ENCODE measurements around the gene KLRC4.
"Not testable (repeated sequence)": the region's sequence is repeated elsewhere in the genome, so short reads cannot be mapped to it uniquely, and the experiment has no call there.

Gene KLRC4

GRCh38 chr12:10369557-10370415 is 39.8 kb downstream of the KLRC4 start:
- in situ Hi-C loops (cut with MboI; ENCODE audit: low sequenced_read_pairs) = no loop called here
- H3K27me3 ChIP-seq (ENCODE audit: low read depth) = no peaks in the 10 kb centered on the region
- no peak for DNase-seq (ENCODE audit: low spot score in 2 of 2)

GRCh38 chr12:10368206-10369171 is 41.1 kb downstream of the KLRC4 start:
- H3K4me3 ChIP-seq = no peak overlapping the region
- peaks cover 19% of the 10 kb centered on the region for H3K4me1 ChIP-seq
- H3K36me3 ChIP-seq (replicated peaks) = no peaks in the 10 kb centered on the region
- no peak for DNase-seq (ENCODE audit: low spot score in 2 of 2)
- in situ Hi-C loops (cut with MboI; ENCODE audit: low sequenced_read_pairs) = no loop called here
- H3K27me3 ChIP-seq (ENCODE audit: low read depth) = no peaks in the 10 kb centered on the region
- no peaks in the 10 kb centered on the region for H3K9me3 ChIP-seq

More at GRCh38 chr12:10369557-10370415, 39.8 kb downstream of the KLRC4 start:
- Histone ChIP-seq H3K36me3 (replicated peaks) (no peaks in the 10 kb centered on the region), H3K4me3 (no peak overlapping the region), H3K9me3 (no peaks in the 10 kb centered on the region), H3K4me1 (peaks cover 10% of the 10 kb centered on the region)

DNA sequence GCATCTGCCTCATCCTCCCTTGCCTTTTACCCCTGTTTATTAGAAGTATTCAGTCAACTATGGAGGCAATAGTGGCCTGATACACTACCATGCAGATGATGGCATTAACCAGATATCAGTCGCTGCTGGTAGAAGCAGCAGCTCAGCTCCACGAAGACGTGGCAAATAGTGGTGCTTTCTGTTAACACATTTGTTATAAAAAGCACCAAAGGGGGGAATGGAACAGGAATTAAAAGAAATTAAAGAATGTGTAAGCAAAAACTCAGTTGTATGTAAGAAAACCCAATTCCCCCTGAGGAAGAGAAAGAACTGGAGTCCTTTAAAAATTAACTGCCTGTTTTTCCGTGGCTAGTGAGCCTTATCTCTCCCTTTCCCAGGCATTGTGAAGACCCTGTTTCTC is 41.8 kb downstream of the KLRC4 start:
- H3K27me3 ChIP-seq (ENCODE audit: low read depth) = not testable (repeated sequence)

GRCh38 chr12:10366875-10367274 is 42.7 kb downstream of the KLRC4 start:
- Histone ChIP-seq H3K36me3 (replicated peaks) (no peaks in the 10 kb centered on the region), H3K27me3 (ENCODE audit: low read depth) (no peaks in the 10 kb centered on the region), H3K4me1 (peaks cover 31% of the 10 kb centered on the region), H3K4me3 (no peak overlapping the region), H3K9me3 (no peaks in the 10 kb centered on the region)
- DNase-seq (ENCODE audit: low spot score in 2 of 2) = no peak
- in situ Hi-C loops (cut with MboI; ENCODE audit: low sequenced_read_pairs) = no loop called here

More for the DNA sequence above, 41.8 kb downstream of the KLRC4 start:
- peaks cover 24% of the 10 kb centered on the region for H3K4me1 ChIP-seq
- DNase-seq (ENCODE audit: low spot score in 2 of 2); H3K9me3 ChIP-seq; H3K36me3 ChIP-seq (replicated peaks); H3K4me3 ChIP-seq; in situ Hi-C loops (cut with MboI; ENCODE audit: low sequenced_read_pairs): not testable (repeated sequence)

DNA sequence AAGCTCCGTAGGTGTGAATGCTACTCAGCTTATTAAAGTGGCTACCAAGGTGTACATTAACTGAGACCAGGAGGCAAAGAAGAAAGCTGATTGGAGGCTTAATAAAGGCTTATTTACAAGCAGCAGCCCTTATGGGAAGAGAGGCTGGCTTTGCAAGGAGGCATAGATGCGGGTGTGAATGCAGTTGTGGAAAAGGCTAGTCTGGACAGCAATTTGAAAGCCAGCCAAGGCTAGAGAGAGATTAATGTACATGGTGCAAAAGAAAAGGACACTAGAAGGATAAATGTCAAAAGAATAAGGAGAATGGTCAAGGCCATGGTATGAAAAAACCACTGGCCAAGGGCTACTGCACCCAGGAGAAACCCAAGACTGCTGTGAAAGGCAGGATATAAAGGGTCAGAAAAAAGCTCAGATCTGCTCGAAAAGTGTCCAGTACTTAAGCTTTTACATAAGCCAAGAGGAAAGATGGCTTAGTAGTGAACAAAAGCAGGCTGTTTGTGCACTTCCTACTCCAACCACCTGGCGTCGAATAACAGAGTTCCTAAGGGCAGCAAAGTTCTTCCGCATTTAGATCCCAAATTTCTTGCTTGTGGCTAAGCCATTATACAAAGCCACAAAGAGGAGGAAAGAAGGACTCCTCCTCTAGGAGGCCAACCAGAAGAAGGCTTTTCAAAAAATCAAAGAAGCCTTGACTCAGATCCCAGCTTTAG is 43.7 kb downstream of the KLRC4 start:
- DNase-seq (ENCODE audit: low spot score in 2 of 2) = peak in 1 of 2 experiments; percentile 17
- H3K4me3 ChIP-seq = peak overlapping the region; percentile 33
- no peaks in the 10 kb centered on the region for H3K27me3 ChIP-seq (ENCODE audit: low read depth)
- no peaks in the 10 kb centered on the region for H3K9me3 ChIP-seq
- peaks cover 41% of the 10 kb centered on the region for H3K4me1 ChIP-seq
- no peaks in the 10 kb centered on the region for H3K36me3 ChIP-seq (replicated peaks)
- in situ Hi-C loops (cut with MboI; ENCODE audit: low sequenced_read_pairs) = no loop called here

DNA sequence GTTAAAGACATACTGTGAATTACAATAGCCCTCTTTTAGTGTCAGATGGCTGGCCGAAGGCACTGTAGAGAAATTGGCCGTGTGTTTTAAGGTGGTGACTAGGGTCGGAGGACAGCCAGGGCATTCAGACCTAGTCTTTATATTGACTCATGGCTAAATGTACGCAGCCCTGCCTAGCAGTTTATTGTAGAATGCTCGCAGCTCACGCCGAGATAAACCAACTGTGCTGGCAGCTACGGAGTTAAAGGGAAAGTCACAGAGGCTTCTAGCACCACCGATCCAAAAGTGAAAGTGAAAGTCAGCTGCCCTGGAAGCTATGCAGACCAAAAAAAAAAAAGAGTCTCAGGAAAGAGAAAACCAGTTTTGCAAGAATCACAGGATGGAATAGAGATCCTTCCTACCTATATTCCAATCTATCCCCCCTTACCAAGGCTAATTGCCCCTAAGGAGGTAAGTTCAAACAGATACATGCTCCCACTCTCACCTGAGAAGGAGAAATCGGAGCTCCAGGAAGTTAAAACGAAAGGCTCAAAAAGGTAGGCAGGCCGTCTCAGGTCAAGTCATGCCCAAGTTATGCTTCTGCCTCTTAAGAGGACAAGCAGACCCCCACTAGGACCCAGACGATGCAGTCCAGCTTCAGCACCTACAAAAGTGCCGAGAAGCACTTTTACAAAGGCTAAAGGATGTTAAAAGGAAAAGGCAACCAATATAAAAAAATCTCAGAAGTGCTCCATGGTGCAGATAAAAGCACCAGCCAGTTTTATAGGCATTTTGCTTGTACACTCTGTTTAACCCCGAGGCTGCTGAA is 44.5 kb downstream of the KLRC4 start:
- H3K4me1 ChIP-seq = peaks cover 50% of the 10 kb centered on the region
- in situ Hi-C loops (cut with MboI; ENCODE audit: low sequenced_read_pairs) = no loop called here

DNA sequence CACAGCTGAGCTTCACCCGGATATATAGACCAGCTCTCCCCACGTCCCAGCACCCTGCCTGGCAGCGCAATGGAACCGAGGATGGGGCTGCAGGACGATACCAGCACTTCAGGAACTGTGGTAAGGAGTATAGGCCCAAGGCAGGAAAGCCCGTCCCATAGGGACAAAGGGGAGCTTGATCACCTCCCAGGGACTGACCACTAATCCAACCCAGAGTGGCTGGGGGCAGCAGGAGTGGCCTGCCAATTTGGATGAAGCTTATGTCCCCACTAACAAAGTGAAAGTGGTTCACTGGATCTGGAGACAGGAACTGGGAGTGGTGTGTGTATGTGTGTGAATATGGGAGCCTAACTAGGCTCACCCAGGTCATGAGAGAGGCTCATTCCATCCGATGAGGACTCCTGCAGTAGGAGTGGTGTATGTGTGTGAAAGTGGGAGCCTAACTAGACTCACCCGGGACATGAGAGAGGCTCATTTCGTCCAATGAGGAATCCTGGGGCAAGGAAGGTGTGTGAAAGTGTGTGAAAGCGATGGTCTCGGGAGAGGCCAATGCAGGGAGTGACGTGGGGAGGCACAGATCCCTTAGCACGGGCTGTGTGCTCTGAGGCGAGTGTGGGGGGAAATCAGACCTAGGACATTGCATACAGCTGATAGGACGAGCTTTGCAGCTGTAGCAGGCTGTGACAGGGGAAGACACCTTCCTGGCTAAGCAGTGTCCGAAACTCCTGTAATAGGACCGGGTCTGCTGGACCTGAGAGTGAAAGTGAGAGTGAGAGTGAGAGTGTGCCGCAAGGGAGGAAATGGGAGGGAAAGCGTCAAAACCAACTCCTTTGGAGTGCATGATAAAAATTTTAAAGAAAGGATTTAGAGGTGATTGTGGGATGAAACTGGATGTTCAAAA is 45.4 kb downstream of the KLRC4 start:
- DNase-seq (ENCODE audit: low spot score in 2 of 2) = peak; percentile 33 to 55
- Histone ChIP-seq H3K27me3 (ENCODE audit: low read depth) (no peaks in the 10 kb centered on the region), H3K9me3 (no peaks in the 10 kb centered on the region), H3K4me1 (peaks cover 53% of the 10 kb centered on the region), H3K36me3 (replicated peaks) (no peaks in the 10 kb centered on the region; the same call in 1 of the 2 replicates), H3K4me3 (peak overlapping the region; percentile 33)
- in situ Hi-C loops (cut with MboI; ENCODE audit: low sequenced_read_pairs) = no loop called here

More for the DNA sequence above, 44.5 kb downstream of the KLRC4 start:
- Histone ChIP-seq H3K4me3 (peak overlapping the region; percentile 33), H3K36me3 (replicated peaks) (no peaks in the 10 kb centered on the region; the same call in 1 of the 2 replicates), H3K9me3 (no peaks in the 10 kb centered on the region), H3K27me3 (ENCODE audit: low read depth) (no peaks in the 10 kb centered on the region)
- DNase-seq (ENCODE audit: low spot score in 2 of 2) = peak; percentile 69 to 75

GRCh38 chr12:10363658-10363913 is 46.0 kb downstream of the KLRC4 start:
- H3K36me3 ChIP-seq (replicated peaks) = no peaks in the 10 kb centered on the region; the same call in 1 of the 2 replicates
- H3K4me1 ChIP-seq = peaks cover 53% of the 10 kb centered on the region
- H3K9me3 ChIP-seq = no peaks in the 10 kb centered on the region
- H3K27me3 ChIP-seq (ENCODE audit: low read depth) = no peaks in the 10 kb centered on the region
- peak overlapping the region; percentile 33 for H3K4me3 ChIP-seq
- in situ Hi-C loops (cut with MboI; ENCODE audit: low sequenced_read_pairs) = no loop called here
- peak in 1 of 2 experiments; percentile 25 for DNase-seq (ENCODE audit: low spot score in 2 of 2)

- no peaks in the 10 kb centered on the region for H3K9me3 ChIP-seq
- H3K4me1 ChIP-seq = peaks cover 53% of the 10 kb centered on the region
- in situ Hi-C loops (cut with MboI; ENCODE audit: low sequenced_read_pairs) = no loop called here
- no peaks in the 10 kb centered on the region; the same call in 1 of the 2 replicates for H3K36me3 ChIP-seq (replicated peaks)
- H3K4me3 ChIP-seq = no peak overlapping the region
- peak in 1 of 2 experiments; percentile 39 for DNase-seq (ENCODE audit: low spot score in 2 of 2)
- H3K27me3 ChIP-seq (ENCODE audit: low read depth) = no peaks in the 10 kb centered on the region
These were observed 46.5 kb downstream of the KLRC4 start for GRCh38 chr12:10362828-10363657.

DNA sequence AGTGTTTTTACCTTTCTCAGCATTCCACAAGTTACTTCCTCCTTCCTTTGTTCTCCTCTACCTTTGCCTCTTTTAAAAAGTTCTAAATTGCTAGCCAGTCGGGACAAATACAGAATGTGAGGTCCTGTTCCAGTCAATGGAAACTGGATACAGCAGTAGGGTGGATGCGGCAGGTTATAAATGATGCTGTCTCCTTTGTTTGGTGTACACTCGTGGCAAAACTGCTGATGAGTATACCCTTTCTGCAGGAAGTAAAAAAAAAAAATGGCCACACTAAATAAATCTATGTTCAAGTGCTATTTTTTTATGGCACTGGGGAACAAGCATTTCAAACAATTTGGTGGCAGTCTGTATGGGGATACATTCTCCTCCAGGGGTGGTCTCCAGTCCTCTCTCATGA is 47.2 kb downstream of the KLRC4 start:
- in situ Hi-C loops (cut with MboI; ENCODE audit: low sequenced_read_pairs) = no loop called here
- H3K4me3 ChIP-seq = no peak overlapping the region
- no peak for DNase-seq (ENCODE audit: low spot score in 2 of 2)
- no peaks in the 10 kb centered on the region for H3K27me3 ChIP-seq (ENCODE audit: low read depth)
- no peaks in the 10 kb centered on the region; the same call in 1 of the 2 replicates for H3K9me3 ChIP-seq
- H3K4me1 ChIP-seq = peaks cover 53% of the 10 kb centered on the region
- H3K36me3 ChIP-seq (replicated peaks) = no peaks in the 10 kb centered on the region; the same call in 1 of the 2 replicates

GRCh38 chr12:10361622-10362021 is 47.9 kb downstream of the KLRC4 start:
- no peaks in the 10 kb centered on the region; the same call in 1 of the 2 replicates for H3K36me3 ChIP-seq (replicated peaks)
- peaks cover 53% of the 10 kb centered on the region for H3K4me1 ChIP-seq
- in situ Hi-C loops (cut with MboI; ENCODE audit: low sequenced_read_pairs) = no loop called here
- DNase-seq (ENCODE audit: low spot score in 2 of 2) = peak in 1 of 2 experiments; percentile 22
- no peaks in the 10 kb centered on the region for H3K27me3 ChIP-seq (ENCODE audit: low read depth)
- H3K9me3 ChIP-seq = no peaks in the 10 kb centered on the region; the same call in 1 of the 2 replicates
- no peak overlapping the region for H3K4me3 ChIP-seq
